ENCODE results near the gene ADAMTS4. TPM values are rescaled to one million over a fixed set of nuclear protein-coding genes. Genes with fewer than 3 reads are reported as not detected.
A peak's percentile ranks its signal among the peaks of the same experiment; 100 is the strongest.

The ADAMTS4 gene
- total RNA-seq, 1 donor from 2014 or later, result 6.8 TPM

DNA sequence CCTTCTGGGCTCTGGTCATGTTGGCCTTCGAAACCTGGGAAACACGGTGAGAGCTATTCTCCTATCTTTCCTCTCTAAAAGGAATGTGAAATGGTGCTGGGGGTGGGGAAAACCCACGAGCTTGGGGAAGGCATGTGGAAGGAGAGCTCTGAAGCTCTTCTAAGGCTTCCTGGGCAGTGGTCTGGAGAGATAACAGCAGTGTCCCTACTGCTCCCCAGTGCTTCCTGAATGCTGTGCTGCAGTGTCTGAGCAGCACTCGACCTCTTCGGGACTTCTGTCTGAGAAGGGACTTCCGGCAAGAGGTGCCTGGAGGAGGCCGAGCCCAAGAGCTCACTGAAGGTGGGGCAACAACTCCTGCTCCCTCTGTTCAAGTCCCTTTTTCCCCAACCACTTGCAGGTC is 36.8 kb downstream of the ADAMTS4 start:
- TF ChIP-seq, protein P1, sequence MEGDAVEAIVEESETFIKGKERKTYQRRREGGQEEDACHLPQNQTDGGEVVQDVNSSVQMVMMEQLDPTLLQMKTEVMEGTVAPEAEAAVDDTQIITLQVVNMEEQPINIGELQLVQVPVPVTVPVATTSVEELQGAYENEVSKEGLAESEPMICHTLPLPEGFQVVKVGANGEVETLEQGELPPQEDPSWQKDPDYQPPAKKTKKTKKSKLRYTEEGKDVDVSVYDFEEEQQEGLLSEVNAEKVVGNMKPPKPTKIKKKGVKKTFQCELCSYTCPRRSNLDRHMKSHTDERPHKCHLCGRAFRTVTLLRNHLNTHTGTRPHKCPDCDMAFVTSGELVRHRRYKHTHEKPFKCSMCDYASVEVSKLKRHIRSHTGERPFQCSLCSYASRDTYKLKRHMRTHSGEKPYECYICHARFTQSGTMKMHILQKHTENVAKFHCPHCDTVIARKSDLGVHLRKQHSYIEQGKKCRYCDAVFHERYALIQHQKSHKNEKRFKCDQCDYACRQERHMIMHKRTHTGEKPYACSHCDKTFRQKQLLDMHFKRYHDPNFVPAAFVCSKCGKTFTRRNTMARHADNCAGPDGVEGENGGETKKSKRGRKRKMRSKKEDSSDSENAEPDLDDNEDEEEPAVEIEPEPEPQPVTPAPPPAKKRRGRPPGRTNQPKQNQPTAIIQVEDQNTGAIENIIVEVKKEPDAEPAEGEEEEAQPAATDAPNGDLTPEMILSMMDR (IDR thresholded peaks at IDR 0.05; ENCODE audit: unreplicated experiment), result no peak
- Mint-ChIP-seq H3K9me3 (no peaks in the 10 kb centered on the region), H3K27ac (peak overlapping the region; percentile 9), H3K4me1 (peaks cover 26% of the 10 kb centered on the region), H3K4me3 (peak overlapping the region; percentile 38), H3K36me3 (peaks cover 34% of the 10 kb centered on the region), H3K27me3 (ENCODE audit: low read depth) (no peaks in the 10 kb centered on the region)
- DNase-seq (ENCODE audit: low spot score in 2 of 2, unreplicated experiment in 2 of 2), result no peak

DNA sequence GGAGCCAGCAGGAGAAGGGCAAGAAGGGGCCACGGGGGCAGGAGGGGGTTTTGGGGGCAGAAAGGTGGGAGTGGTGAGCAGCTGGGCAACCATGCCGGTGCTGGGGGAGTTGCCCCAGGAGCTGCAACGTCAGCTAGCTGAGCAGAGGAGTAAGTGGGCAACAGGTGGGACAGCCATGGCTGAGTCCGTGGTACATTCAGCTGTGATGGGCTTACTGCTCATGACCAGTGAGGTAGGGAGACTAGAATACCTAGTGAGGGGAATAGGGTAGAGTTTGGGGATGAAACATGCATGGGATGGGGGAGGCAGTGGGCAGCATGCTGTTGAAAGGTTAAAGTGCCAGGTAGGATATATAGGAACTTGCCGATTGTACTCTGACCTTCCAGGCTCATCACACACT is 37.2 kb downstream of the ADAMTS4 start:
- Mint-ChIP-seq H3K27ac (no peak overlapping the region), H3K9me3 (no peaks in the 10 kb centered on the region), H3K4me3 (peak overlapping the region; percentile 1), H3K4me1 (peaks cover 23% of the 10 kb centered on the region), H3K36me3 (peaks cover 37% of the 10 kb centered on the region), H3K27me3 (ENCODE audit: low read depth) (no peaks in the 10 kb centered on the region)
- TF ChIP-seq, protein P1 (IDR thresholded peaks at IDR 0.05; ENCODE audit: unreplicated experiment), result no peak
- DNase-seq (ENCODE audit: low spot score in 2 of 2, unreplicated experiment in 2 of 2), result no peak

DNA sequence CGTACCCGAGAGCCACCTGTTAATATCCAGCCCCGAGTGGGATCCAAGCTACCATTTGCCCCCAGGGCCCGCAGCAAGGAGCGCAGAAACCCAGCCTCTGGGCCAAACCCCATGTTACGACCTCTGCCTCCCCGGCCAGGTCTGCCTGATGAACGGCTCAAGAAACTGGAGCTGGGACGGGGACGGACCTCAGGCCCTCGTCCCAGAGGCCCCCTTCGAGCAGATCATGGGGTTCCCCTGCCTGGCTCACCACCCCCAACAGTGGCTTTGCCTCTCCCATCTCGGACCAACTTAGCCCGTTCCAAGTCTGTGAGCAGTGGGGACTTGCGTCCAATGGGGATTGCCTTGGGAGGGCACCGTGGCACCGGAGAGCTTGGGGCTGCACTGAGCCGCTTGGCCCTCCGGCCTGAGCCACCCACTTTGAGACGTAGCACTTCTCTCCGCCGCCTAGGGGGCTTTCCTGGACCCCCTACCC is 38.1 kb downstream of the ADAMTS4 start:
- no peaks in the 10 kb centered on the region for H3K27me3 Mint-ChIP-seq (ENCODE audit: low read depth)
- no peak for DNase-seq (ENCODE audit: low spot score in 2 of 2, unreplicated experiment in 2 of 2)
- H3K4me1 Mint-ChIP-seq, result peaks cover 23% of the 10 kb centered on the region
- no peaks in the 10 kb centered on the region for H3K9me3 Mint-ChIP-seq
- peaks cover 37% of the 10 kb centered on the region for H3K36me3 Mint-ChIP-seq
- TF ChIP-seq, protein P1 (IDR thresholded peaks at IDR 0.05; ENCODE audit: unreplicated experiment), result no peak
- peak overlapping the region; percentile 78 for H3K27ac Mint-ChIP-seq
- peak overlapping the region; percentile 87 for H3K4me3 Mint-ChIP-seq

DNA sequence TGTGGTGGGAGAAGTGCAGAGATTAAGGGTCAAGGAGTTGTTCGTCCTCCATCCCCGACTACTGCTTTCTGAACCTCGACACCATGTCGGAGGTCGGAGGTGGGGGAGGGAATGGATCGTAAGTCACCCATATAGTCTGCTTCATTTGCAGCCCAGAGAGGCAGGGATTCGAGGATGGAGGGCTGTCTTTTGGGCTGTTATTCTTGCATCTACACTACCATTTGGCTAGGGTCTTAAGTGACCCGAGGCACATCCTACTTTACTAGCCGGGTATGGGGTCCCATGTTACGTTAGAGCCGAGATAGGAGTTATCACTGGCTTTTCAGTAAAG is 39.0 kb downstream of the ADAMTS4 start:
- Mint-ChIP-seq H3K9me3 (no peaks in the 10 kb centered on the region), H3K4me1 (peaks cover 30% of the 10 kb centered on the region), H3K27ac (peak overlapping the region; percentile 78), H3K4me3 (peak overlapping the region; percentile 87), H3K36me3 (peaks cover 40% of the 10 kb centered on the region), H3K27me3 (ENCODE audit: low read depth) (no peaks in the 10 kb centered on the region)
- TF ChIP-seq, protein P1 (IDR thresholded peaks at IDR 0.05; ENCODE audit: unreplicated experiment), result no peak
- no peak for DNase-seq (ENCODE audit: low spot score in 2 of 2, unreplicated experiment in 2 of 2)

DNA sequence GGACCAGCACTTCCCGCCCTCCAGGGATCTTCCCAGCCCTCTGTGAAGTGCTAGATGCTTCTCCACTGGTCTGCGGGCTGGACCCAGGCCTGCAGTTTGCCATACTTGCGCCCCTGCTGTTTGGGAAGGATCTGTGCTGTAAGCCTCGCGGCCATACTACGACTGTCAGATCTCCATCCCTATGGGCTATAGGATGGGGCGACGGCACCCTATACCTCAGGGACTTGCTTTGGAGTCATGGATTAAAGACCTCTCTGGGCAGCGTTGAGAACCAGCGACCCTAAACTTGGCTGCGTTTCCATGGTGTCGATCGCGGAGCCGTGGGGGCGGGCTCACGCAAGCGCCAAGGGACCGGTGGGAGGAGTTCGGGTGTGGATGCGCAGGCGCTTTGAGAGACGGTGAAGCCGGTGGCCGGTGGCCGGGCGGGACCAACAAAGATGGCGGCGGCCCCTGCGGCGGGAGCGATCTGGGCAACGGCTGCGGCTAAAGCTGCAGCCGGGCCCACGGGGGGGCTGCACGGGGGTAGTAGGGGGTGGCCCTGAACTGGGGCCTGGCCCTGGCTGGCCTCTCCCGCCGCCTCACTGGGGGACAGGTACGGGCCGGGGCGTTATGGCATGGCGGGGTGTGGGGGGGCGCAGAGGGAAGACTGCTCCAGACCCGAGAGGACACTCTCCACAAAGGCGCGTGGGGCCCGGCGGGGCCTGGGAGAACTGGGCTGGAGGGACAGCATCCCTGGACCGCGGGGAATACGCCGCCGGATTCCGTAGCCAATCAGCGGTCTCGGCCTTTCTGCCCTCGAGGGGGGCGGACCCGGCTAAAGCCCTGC is 39.6 kb downstream of the ADAMTS4 start, which contains the start of gene USP21:
Gene USP21, plus strand, starts transcription at position 414 of the 826 bp plus-strand sequence. CDS start 1,141 bp downstream, outside the sequence.
- Mint-ChIP-seq H3K27me3 (ENCODE audit: low read depth) (no peaks in the 10 kb centered on the region), H3K9me3 (no peaks in the 10 kb centered on the region), H3K27ac (peak within 1 kb of the TSS; percentile 89), H3K4me1 (peaks cover 33% of the 10 kb centered on the region), H3K4me3 (peak within 1 kb of the TSS; percentile 87), H3K36me3 (peaks cover 38% of the 10 kb centered on the region)
- TF ChIP-seq, protein P1 (IDR thresholded peaks at IDR 0.05; ENCODE audit: unreplicated experiment), result no peak
- peak; percentile 88 to 96 for DNase-seq (ENCODE audit: low spot score in 2 of 2, unreplicated experiment in 2 of 2)
